ENCODE measurements around the gene RPS27L.
A peak's percentile ranks its signal among the peaks of the same experiment; 100 is the strongest.

The RPS27L gene

GRCh38 chr15:63188247-63188925, 31.1 kb upstream of the RPS27L start:
- H3K4me3 ChIP-seq (ENCODE audit: severe bottlenecking): peak overlapping the region; percentile 39
- DNase-seq (ENCODE audit: low spot score) (no peak), ATAC-seq (ENCODE audit: low read depth) (no peak)
- H3K27ac ChIP-seq (ENCODE audit: poor library complexity, severe bottlenecking): peak overlapping the region; percentile 8
- H3K4me1 ChIP-seq (ENCODE audit: insufficient read depth, poor library complexity, severe bottlenecking): peaks cover 29% of the 10 kb centered on the region
- no peak for TF ChIP-seq CTCF (IDR thresholded peaks at IDR 0.05; ENCODE audit: poor library complexity, severe bottlenecking)
- H3K9me3 ChIP-seq (ENCODE audit: severe bottlenecking): no peaks in the 10 kb centered on the region
- no peaks in the 10 kb centered on the region for H3K27me3 ChIP-seq (ENCODE audit: insufficient read depth, poor library complexity, severe bottlenecking)
- H3K36me3 ChIP-seq (ENCODE audit: low read depth): no peaks in the 10 kb centered on the region

GRCh38 chr15:63187589-63188226, 30.4 kb upstream of the RPS27L start:
- no peak overlapping the region for H3K4me3 ChIP-seq (ENCODE audit: severe bottlenecking)
- H3K4me1 ChIP-seq (ENCODE audit: insufficient read depth, poor library complexity, severe bottlenecking): peaks cover 29% of the 10 kb centered on the region
- H3K36me3 ChIP-seq (ENCODE audit: low read depth): no peaks in the 10 kb centered on the region

GRCh38 chr15:63186065-63186464, 28.8 kb upstream of the RPS27L start:
- Histone ChIP-seq H3K4me3 (ENCODE audit: severe bottlenecking) (no peak overlapping the region), H3K27ac (ENCODE audit: poor library complexity, severe bottlenecking) (peak overlapping the region; percentile 53), H3K27me3 (ENCODE audit: insufficient read depth, poor library complexity, severe bottlenecking) (no peaks in the 10 kb centered on the region), H3K9me3 (ENCODE audit: severe bottlenecking) (no peaks in the 10 kb centered on the region), H3K36me3 (ENCODE audit: low read depth) (no peaks in the 10 kb centered on the region), H3K4me1 (ENCODE audit: insufficient read depth, poor library complexity, severe bottlenecking) (peaks cover 21% of the 10 kb centered on the region)
- no peak for DNase-seq (ENCODE audit: low spot score)
- peak; percentile 48 for ATAC-seq (ENCODE audit: low read depth)
- no peak for TF ChIP-seq CTCF (IDR thresholded peaks at IDR 0.05; ENCODE audit: poor library complexity, severe bottlenecking)

More at GRCh38 chr15:63187589-63188226, 30.4 kb upstream of the RPS27L start:
- Histone ChIP-seq H3K9me3 (ENCODE audit: severe bottlenecking) (no peaks in the 10 kb centered on the region), H3K27me3 (ENCODE audit: insufficient read depth, poor library complexity, severe bottlenecking) (no peaks in the 10 kb centered on the region), H3K27ac (ENCODE audit: poor library complexity, severe bottlenecking) (no peak overlapping the region)
- ATAC-seq (ENCODE audit: low read depth) (no peak), DNase-seq (ENCODE audit: low spot score) (no peak)
- TF ChIP-seq CTCF (IDR thresholded peaks at IDR 0.05; ENCODE audit: poor library complexity, severe bottlenecking): no peak

GRCh38 chr15:63185206-63185605, 27.9 kb upstream of the RPS27L start:
- Histone ChIP-seq H3K9me3 (ENCODE audit: severe bottlenecking) (no peaks in the 10 kb centered on the region), H3K27ac (ENCODE audit: poor library complexity, severe bottlenecking) (peak overlapping the region; percentile 53), H3K4me1 (ENCODE audit: insufficient read depth, poor library complexity, severe bottlenecking) (peaks cover 18% of the 10 kb centered on the region), H3K27me3 (ENCODE audit: insufficient read depth, poor library complexity, severe bottlenecking) (no peaks in the 10 kb centered on the region), H3K4me3 (ENCODE audit: severe bottlenecking) (no peak overlapping the region), H3K36me3 (ENCODE audit: low read depth) (no peaks in the 10 kb centered on the region)
- ATAC-seq (ENCODE audit: low read depth): no peak
- no peak for TF ChIP-seq CTCF (IDR thresholded peaks at IDR 0.05; ENCODE audit: poor library complexity, severe bottlenecking)
- no peak for DNase-seq (ENCODE audit: low spot score)

- H3K27ac ChIP-seq (ENCODE audit: poor library complexity, severe bottlenecking): no peak overlapping the region
- H3K36me3 ChIP-seq (ENCODE audit: low read depth): no peaks in the 10 kb centered on the region
- H3K4me3 ChIP-seq (ENCODE audit: severe bottlenecking): no peak overlapping the region
- H3K4me1 ChIP-seq (ENCODE audit: insufficient read depth, poor library complexity, severe bottlenecking): peaks cover 20% of the 10 kb centered on the region
- H3K9me3 ChIP-seq (ENCODE audit: severe bottlenecking): no peaks in the 10 kb centered on the region
- no peaks in the 10 kb centered on the region for H3K27me3 ChIP-seq (ENCODE audit: insufficient read depth, poor library complexity, severe bottlenecking)
- no peak for TF ChIP-seq CTCF (IDR thresholded peaks at IDR 0.05; ENCODE audit: poor library complexity, severe bottlenecking)
- no peak for ATAC-seq (ENCODE audit: low read depth)
- DNase-seq (ENCODE audit: low spot score): no peak
Observed at GRCh38 chr15:63181648-63182047, 24.4 kb upstream of the RPS27L start.

Measured in RWPE2 (cell line).